GF-D8 (cell line): ENCODE data around the gene IRF7.
A peak's percentile ranks its signal among the peaks of the same experiment; 100 is the strongest.
"Not testable (repeated sequence)": the region's sequence is repeated elsewhere in the genome, so short reads cannot be mapped to it uniquely, and the experiment has no call there.

Experiments used
- DNase-seq: peaks from one replicate; lab custom pipeline; 2025; lab: John Stamatoyannopoulos, UW

The IRF7 gene

GRCh38 chr11:581342-581741 lies 34.4 kb downstream of the IRF7 start:
- no peak for DNase-seq

GRCh38 chr11:579830-580601 lies 35.7 kb downstream of the IRF7 start:
- DNase-seq, result no peak

DNA sequence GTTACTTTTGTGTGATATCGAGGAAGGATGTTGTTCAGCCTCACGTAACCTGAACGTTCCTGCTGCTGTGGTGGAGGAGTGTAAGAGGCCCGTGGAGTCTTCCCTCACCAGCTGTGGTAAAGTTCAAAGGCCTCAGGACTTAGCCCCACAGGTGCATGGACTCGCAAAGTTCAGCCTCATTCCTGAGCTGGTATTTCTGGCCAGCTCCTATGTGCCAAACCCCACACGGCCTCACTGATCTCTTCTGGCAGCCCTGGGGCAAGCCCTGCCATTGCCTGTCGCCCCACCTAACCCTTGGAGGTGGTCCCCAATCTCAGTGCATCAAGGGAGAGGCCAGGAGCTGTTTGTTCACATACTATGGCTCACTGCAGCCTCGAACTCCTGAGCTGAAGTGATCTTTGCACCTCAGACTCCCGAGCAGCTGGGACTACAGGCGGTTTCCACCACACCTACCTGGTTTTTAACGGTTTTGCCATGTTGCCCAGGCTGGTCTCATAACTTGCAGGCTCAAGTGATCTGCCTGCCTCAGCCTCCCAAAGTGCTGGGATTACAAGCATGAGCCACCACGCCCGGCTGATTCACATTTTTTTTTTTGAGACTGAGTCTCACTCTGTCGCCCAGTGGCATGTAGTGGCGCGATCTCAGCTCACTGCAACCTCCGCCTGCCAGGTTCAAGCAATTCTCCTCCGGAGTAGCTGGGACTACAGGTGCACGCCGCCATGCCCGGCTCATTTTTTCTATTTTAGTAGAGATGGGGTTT lies 37.3 kb downstream of the IRF7 start:
- no peak for DNase-seq

DNA sequence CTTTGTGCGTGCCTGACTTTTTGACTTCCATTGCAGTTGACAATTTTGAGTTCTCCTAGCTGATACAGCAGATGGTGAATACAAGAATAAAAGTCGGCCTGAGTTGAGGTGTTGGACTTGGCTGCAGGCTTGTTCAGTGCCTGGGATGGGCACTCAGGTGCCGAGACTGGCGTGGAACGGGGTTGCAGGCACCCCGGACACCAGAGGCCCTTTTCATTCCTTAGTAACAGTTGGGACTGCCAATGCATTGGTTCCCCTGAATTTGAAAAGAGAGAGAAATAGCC lies 38.2 kb downstream of the IRF7 start:
- no peak for DNase-seq

DNA sequence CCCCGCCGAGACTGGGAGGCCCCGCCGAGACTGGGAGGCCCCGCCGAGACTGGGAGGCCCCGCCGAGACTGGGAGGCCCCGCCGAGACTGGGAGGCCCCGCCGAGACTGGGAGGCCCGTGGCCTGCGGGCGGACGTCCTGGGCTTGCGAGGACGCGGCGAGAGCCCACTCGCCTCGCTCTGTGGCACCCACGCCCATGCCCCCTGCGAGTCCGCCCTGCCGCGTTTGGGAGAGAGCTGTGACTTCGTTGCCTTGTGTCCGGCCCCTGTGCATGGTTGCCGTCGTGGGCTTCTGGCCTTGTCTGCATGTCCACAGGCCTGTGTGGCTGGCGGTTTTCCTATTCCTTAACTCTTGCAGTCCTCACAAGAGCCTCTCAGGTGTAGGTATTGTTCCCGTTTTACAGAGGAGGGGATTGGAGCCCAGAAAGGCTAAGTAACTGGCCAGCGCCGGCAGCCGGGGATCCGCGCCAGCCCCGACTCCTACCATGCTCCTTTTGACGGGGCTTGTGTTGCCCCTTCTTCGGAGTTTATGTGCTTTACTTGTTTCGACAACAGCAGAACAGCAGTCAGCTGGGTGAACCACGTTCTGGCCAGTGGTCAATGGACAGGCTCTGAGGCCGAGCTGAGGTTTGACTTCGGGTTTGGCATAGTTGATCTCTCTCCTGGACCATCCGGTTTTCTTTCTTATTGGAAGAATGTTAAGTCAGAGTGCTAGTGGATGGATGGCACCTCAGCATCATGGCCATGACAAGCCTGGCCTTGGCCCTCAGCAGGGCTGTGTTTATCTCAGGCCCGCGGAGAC lies 38.7 kb downstream of the IRF7 start:
- no peak for DNase-seq

DNA sequence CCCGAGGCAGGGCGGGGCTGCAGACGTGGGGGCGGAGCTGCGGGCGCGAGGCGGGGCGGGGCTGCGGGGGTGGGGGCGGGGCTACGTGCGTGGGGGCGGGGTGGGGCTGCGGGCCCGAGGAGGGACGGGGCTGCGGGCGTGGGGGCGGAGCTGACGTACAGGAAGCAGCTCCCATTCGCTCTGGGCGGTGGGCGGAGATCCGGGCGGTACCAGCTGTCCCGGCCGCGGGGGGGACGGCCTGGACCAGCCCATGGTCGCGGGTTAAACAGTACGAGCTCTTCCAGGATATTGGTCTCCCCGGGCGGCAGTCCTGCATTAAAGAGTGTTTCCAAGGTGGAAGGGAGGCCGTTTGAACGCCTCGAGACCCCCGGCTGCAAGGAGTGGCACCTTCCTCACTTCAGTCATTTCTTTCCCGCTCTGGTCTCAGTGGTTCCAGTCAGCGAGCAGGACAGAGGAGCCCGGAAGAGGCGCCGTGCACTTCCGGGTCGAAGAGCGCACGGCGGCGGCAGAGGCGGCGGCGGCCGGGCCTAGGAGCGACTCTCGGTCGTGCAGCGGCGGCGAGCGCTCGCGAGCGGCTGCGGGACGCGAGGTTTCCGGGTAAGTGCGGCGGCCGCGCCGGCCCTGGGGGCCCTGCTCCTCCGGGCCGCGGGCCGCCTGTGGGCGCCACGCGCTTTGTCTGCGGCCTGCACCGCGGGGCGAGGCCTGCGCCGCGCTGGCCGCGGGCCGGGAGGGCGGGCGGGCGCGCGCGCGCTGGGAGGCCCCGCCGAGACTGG lies 39.6 kb downstream of the IRF7 start, which contains the start of gene PHRF1:
TSS of gene PHRF1 (plus strand) at position 475 of the 773 bp plus-strand sequence. CDS start 5,043 bp downstream, outside the sequence.
- peak; percentile 44 for DNase-seq

DNA sequence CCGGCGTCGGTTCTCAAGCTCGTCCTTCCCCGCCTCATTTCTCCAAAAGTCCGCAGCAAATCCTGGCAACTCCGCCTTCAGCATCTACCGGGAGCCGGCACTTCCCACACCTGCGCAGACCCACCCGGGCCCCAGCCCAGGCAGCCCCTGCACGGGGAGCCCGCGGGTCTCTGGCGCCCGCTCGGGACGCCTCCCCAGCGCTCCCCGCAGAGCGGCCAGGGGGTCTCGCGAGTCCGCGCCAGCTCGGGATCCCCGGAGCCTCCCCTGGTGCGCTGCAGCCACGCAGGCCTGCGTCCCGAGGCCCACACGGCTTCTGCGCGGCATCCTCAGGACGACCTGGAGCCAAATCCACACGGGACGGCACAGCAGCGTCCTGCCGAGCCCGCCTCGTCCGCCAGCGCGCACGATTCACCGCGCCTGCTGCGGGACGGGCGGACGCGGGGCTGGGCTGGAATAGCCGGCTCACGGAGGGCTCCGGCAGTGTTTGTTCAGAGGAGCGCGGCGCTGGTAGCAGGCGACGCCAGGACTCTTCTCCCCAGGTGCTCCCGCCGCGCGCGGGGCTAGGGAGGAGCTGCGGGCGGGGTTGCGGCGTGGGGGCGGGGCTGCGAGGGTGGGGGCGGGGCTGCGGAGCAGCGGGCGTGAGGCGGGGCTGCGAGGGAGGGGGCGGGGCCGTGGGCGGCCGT lies 40.3 kb downstream of the IRF7 start:
- no peak for DNase-seq

GRCh38 chr11:574632-575312 lies 41.0 kb downstream of the IRF7 start:
- DNase-seq, result no peak

GRCh38 chr11:574031-574570 lies 41.6 kb downstream of the IRF7 start:
- not testable (repeated sequence) for DNase-seq

- no peak for DNase-seq
These were observed 42.5 kb downstream of the IRF7 start for GRCh38 chr11:573146-573759.

DNA sequence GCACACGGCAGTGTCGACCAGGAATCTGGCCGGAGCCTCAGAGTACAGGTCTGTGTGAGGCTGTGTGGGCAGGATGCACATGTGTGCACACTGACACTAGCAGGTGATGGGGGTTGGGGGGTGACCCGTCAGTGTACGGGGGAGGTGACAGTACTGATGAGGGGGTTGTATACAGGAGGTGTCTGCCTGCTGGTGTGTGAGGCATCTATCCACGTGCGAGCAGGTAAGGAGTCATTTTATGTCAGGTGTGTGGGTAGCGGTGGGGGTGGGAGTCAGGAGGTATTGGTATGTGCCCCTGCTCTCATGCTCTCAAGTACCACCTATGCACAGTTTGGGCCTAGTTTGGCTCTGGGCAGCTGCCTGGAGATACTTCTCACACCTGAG lies 44.0 kb downstream of the IRF7 start:
- no peak for DNase-seq

DNA sequence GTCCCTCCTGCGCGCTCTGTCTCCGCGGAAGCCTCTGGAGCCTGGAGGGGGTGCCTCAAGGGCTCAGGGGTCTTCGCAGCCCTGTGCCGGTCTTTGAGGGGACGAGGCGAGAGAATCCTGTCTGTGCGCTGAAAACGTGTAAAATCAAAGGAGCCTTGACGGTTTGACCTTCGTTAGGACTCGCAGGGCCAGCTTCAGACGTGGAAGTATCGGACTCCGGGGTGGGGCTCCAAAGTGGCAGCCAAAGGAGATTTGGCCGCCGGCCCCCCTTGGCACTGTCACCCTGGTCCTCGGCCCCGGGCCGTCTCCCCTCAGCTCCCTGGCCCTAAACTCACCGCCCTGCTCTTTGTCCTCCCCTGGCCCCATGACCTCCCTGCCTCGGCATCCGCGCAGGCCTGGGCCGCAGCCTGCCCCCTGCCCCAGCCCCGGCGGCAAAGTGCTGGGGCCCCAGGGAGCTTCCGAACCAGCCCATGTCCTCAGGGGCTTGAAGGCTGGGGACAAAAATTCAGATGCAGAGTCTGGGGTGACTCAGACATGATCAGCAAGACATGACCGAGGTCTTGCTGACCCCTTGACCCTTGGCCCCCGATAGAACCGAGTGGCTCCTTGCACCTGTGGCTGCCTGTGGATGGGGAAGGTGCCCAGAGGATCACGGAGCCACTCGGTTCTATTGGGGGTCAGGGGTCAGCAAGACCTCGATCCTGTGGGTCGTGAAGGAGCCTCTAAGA lies 46.4 kb downstream of the IRF7 start:
- DNase-seq, result no peak

DNA sequence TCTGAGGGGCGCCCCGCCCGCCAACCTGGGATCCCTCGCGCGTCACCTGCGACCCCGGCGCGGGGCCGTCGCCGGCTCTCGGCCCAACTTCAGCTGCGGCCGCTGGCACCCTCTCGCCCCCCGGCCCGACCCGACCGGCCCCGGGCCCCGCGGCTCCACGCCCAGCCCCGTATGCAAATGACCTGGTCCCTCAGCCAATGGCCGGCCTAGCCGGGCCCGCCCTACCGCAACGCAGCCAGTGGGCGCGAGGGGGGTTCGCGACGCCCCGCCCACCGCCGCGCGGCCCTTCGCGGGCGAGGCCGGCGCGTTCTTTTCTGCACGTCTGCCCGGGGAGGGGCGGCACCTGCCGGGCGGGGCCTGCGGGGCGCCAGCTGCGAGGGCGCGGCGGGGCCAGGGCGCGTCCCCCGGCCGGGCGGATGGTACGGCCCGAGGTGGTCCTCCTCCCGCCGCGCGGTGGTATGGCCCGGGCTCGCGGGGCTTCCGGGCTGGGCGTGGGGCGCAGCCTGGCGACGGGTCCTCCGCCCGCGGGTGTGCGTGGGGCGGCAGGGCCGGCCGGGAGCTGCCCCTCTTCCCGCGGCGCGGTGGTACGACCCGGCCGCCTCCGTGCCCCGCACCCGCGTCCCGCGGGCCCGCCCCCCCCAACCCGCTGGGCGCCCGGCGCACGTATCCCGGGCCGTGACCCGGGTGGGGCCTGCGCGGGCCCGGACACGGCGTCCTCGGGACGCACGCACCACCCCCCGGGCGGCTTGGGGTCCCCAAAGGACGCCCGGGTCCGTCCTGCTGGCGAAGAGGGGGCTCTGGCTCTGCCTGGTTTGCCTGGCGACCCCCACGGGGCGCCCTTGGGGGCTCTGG lies 47.2 kb downstream of the IRF7 start:
- peak; percentile 56 for DNase-seq

GRCh38 chr11:567629-568292 lies 48.0 kb downstream of the IRF7 start:
- DNase-seq, result no peak

- no peak for DNase-seq
These were observed 48.6 kb downstream of the IRF7 start for GRCh38 chr11:567011-567628.

DNA sequence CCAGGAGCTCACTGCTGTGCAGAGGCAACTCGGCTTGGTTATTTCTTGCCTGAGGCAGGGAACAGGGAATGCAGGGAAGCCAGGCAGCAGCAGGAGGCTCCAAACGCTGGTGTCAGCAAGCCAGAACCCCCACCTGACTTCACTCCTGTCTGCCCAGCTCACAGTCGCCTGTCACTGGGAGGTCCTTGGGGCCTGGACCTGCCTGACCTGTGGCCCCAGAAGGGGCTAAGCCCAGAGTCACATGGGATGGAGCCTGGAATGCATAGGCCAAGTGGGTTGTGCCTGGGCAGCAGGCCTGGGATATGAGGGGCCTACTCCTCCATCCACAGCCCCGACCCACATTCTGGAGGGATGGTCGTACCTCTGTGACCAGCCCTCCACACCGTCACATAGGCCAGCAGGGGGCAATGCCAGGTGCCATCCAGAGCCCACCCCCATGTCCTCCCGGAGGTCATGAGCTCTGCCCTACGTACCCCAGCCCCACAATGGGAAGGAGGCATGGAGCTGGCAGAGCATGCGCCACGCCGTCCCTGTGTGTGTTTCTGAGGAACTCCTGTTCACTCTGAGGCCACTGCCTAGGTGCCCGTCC lies 49.7 kb downstream of the IRF7 start:
- DNase-seq, result no peak
